GM23248 (cell line): ENCODE results near the gene ATP8A1.

Source experiments
- EZH2 ChIP-seq: fragments of 200-600 bp; sonication (generic); IDR thresholded peaks from 2 replicates; pipeline ENCODE4 v1.6.1; 2018; ENCODE audit warnings: antibody characterized with exemption, mild to moderate bottlenecking; ENCODE audit not compliant: insufficient read depth, poor library complexity, severe bottlenecking
- EZH2phosphoT487 ChIP-seq: fragments of 200-600 bp; sonication (generic); IDR thresholded peaks from 2 replicates; pipeline ENCODE4 v1.6.1; 2018; ENCODE audit warnings: antibody characterized with exemption, moderate library complexity, mild to moderate bottlenecking, low read depth; ENCODE audit not compliant: insufficient read depth

DNA sequence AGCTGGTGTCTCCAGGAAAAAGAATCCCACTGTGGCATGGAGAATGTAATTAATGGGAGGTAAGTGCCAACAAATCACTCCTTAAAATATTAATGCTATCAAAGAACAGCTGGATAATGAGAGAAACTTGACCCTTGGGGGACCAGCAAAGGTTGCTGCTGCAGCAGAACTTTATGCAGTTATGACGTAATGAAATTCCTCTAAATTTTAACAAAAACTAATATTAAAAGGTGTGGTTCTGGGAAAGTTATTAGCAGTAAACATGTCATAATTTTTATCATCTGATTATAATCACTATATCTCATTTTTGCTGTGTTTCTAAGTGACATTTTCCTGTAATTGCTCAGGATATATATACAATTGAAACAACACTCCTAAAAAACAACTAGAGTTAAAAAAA lies 261.3 kb downstream of the ATP8A1 start:
- TF ChIP-seq EZH2 (no peak), EZH2phosphoT487 (no peak)
